HepG2 (cell line): ENCODE measurements around the gene CRADD. TPM values are rescaled to one million over a fixed set of nuclear protein-coding genes. Genes with fewer than 3 reads are reported as not detected.

Experiments
- ATAC-seq: fragments of 200-7000 bp; cut with Tn5 transposase; 3 replicates; pipeline ENCODE4 v1.9.1; 2020; ENCODE audit warnings: mild to moderate bottlenecking, moderate library complexity
- BruUV-seq: library from RNA; stranded (reverse); fragments of 400-500 nt; replicated peaks from 2 replicates; lab custom pipeline; 2021; lab: Mats Ljungman, UMichigan
- CTCF ChIA-PET: fragments of 300-600 bp; formaldehyde crosslinking; extraction: SDS; loops from one replicate; lab custom pipeline; 2021; ENCODE audit warnings: low total read pairs, inconsistent platforms, low intra/inter-chr PET ratio; lab: Yijun Ruan, JAX
- POLR2A ChIA-PET: fragments of 350-600 bp; sonication (Branson Sonifier 250); formaldehyde crosslinking; loops from one replicate; lab custom pipeline; 2020; ENCODE audit warnings: antibody characterized with exemption, inconsistent platforms; lab: Yijun Ruan, JAX
- DNase-seq: peaks from one replicate; pipeline ENCODE4 v3.0.0-alpha.2; 2015; ENCODE audit warnings: low spot score
- FAIRE-seq: peaks from 3 replicates; lab custom pipeline; 2011; peaks lifted over from hg19 to GRCh38; lab: Jason Lieb, UNC
- H2AFZ ChIP-seq: one replicate; pipeline ENCODE4 v1.6.1; 2011; ENCODE audit warnings: low read length, inconsistent platforms
- H3K27ac ChIP-seq: fragments of 300-600 bp; 3 replicates; pipeline ENCODE4 v1.8.0; 2011; ENCODE audit warnings: mixed run types, mild to moderate bottlenecking, mixed read lengths, low read length, inconsistent platforms; ENCODE audit not compliant: insufficient read depth; ENCODE audit errors: extremely low read length
- H3K27me3 ChIP-seq, 2 experiments: fragments of 200-600 bp in 1 of 2; 2 replicates in 1 of 2; 3 replicates in 1 of 2; pipeline versions ENCODE4 v1.6.0 to v1.8.0; 2011; ENCODE audit warnings: low read length in 2 of 2, mild to moderate bottlenecking in 2 of 2, moderate library complexity in 2 of 2, inconsistent platforms in 1 of 2; ENCODE audit not compliant: insufficient read depth in 2 of 2, control insufficient read depth in 1 of 2
- H3K36me3 ChIP-seq, 2 experiments: fragments of 200-600 bp in 1 of 2; replicated peaks in 1 of 2; 2 replicates in 1 of 2; 3 replicates in 1 of 2; pipeline versions ENCODE4 v1.5.1 to v1.8.0; 2011; ENCODE audit warnings: low read length in 2 of 2, inconsistent platforms in 1 of 2; ENCODE audit not compliant: insufficient read depth in 2 of 2, control insufficient read depth in 1 of 2
- H3K4me1 ChIP-seq: 2 replicates; pipeline ENCODE4 v1.5.1; 2012; ENCODE audit warnings: low read length, inconsistent platforms; ENCODE audit not compliant: insufficient read depth
- H3K4me2 ChIP-seq: 2 replicates; pipeline ENCODE4 v1.6.0; 2011; ENCODE audit warnings: low read depth, low read length, inconsistent platforms
- H3K4me3 ChIP-seq, 3 experiments: fragments of 200-600 bp in 1 of 3; sonication (generic), shearing (Covaris generic) in 1 of 3; replicated peaks in 1 of 3; 2 replicates each; pipeline ENCODE4 v1.5.1; 2011 to 2016; ENCODE audit warnings: low read length in 3 of 3, inconsistent platforms in 2 of 3, low read depth in 2 of 3, mild to moderate bottlenecking in 2 of 3, control low read depth in 1 of 3, mixed read lengths in 1 of 3; ENCODE audit not compliant: insufficient read depth in 1 of 3
- H3K79me2 ChIP-seq: one replicate; pipeline ENCODE4 v1.6.1; 2011; ENCODE audit warnings: low read length, inconsistent platforms; ENCODE audit not compliant: insufficient read depth
- H3K9ac ChIP-seq: 2 replicates; pipeline ENCODE4 v1.6.0; 2011; ENCODE audit warnings: mild to moderate bottlenecking, low read depth, low read length, inconsistent platforms; ENCODE audit not compliant: insufficient read depth
- H3K9me3 ChIP-seq: 2 replicates; pipeline ENCODE4 v1.5.1; 2012; ENCODE audit warnings: mild to moderate bottlenecking, low read length
- H4K20me1 ChIP-seq: 2 replicates; pipeline ENCODE4 v1.6.0; 2011; ENCODE audit warnings: inconsistent platforms, mild to moderate bottlenecking, low read length, moderate library complexity; ENCODE audit not compliant: insufficient read depth
- AHR ChIP-seq: IDR thresholded peaks from 2 replicates; pipeline ENCODE4 v1.6.1; 2018; ENCODE audit warnings: missing genetic modification reagents, missing compliant biosample characterization
- ATF2 ChIP-seq: sonication (generic); formaldehyde crosslinking; IDR thresholded peaks from 2 replicates; pipeline ENCODE4 v1.4.0; 2020; ENCODE audit warnings: missing genetic modification reagents
- CHCHD3 ChIP-seq: sonication (generic); formaldehyde crosslinking; IDR thresholded peaks from 2 replicates; pipeline ENCODE4 v1.8.0; 2022; ENCODE audit warnings: mild to moderate bottlenecking, missing genetic modification reagents, moderate library complexity
- EED ChIP-seq: sonication (generic); formaldehyde crosslinking; IDR thresholded peaks from 2 replicates; pipeline ENCODE4 v1.5.0; 2020; ENCODE audit warnings: mild to moderate bottlenecking, missing genetic modification reagents
- FOXA1 ChIP-seq, 2 experiments: fragments of 450-650 bp in 1 of 2; sonication (generic) in 1 of 2; formaldehyde crosslinking in 1 of 2; IDR thresholded peaks; 2 replicates each; pipeline versions ENCODE4 v1.4.0 to v1.6.1; 2016 to 2020; ENCODE audit warnings: missing genetic modification reagents in 1 of 2
- HIC2 ChIP-seq: sonication (generic); formaldehyde crosslinking; IDR thresholded peaks from 2 replicates; pipeline ENCODE4 v1.9.0; 2022; ENCODE audit warnings: low read depth, missing genetic modification reagents
- IKZF5 ChIP-seq: IDR thresholded peaks from 2 replicates; pipeline ENCODE4 v1.6.1; 2018; ENCODE audit warnings: missing genetic modification reagents, mild to moderate bottlenecking, missing compliant biosample characterization
- LBX2 ChIP-seq: sonication (generic); formaldehyde crosslinking; IDR thresholded peaks from 2 replicates; pipeline ENCODE4 v1.5.0; 2020; ENCODE audit warnings: missing genetic modification reagents, mild to moderate bottlenecking, borderline replicate concordance
- MAX ChIP-seq: IDR thresholded peaks from 2 replicates; pipeline ENCODE4 v1.6.1; 2012; ENCODE audit warnings: inconsistent platforms
- NFYB ChIP-seq: sonication (generic); formaldehyde crosslinking; IDR thresholded peaks from 2 replicates; pipeline ENCODE4 v1.4.0; 2020; ENCODE audit warnings: missing genetic modification reagents
- PAX8 ChIP-seq: sonication (generic); formaldehyde crosslinking; IDR thresholded peaks from 2 replicates; pipeline ENCODE4 v1.8.0; 2022; ENCODE audit warnings: mild to moderate bottlenecking, missing genetic modification reagents, borderline replicate concordance
- RBM39 ChIP-seq: fragments of 200-400 bp; formaldehyde crosslinking; IDR thresholded peaks from one replicate; pipeline ENCODE4 v1.6.1; 2018; ENCODE audit warnings: antibody characterized with exemption, mild to moderate bottlenecking, low read depth, low read length; ENCODE audit not compliant: poor library complexity, severe bottlenecking
- RNF2 ChIP-seq: fragments of 450-650 bp; conservative IDR thresholded peaks from 2 replicates; pipeline ENCODE4 v1.6.1; 2016; ENCODE audit warnings: low read depth
- SALL1 ChIP-seq: sonication (generic); formaldehyde crosslinking; IDR thresholded peaks from 2 replicates; pipeline ENCODE4 v1.8.0; 2022; ENCODE audit warnings: mild to moderate bottlenecking, missing genetic modification reagents
- STAT5B ChIP-seq: sonication (generic); formaldehyde crosslinking; IDR thresholded peaks from 2 replicates; pipeline ENCODE4 v1.4.0; 2020; ENCODE audit warnings: missing genetic modification reagents
- TFAP4 ChIP-seq: sonication (generic); IDR thresholded peaks from 2 replicates; pipeline ENCODE4 v1.6.1; 2016; ENCODE audit warnings: low read depth, borderline replicate concordance
- ZNF430 ChIP-seq: sonication (generic); formaldehyde crosslinking; IDR thresholded peaks from 2 replicates; pipeline ENCODE4 v1.9.0; 2021; ENCODE audit warnings: mild to moderate bottlenecking, missing genetic modification reagents
- ZNF644 ChIP-seq: IDR thresholded peaks from 2 replicates; pipeline ENCODE4 v1.6.1; 2016; ENCODE audit warnings: low read depth
- ZNF768 ChIP-seq: sonication (generic); formaldehyde crosslinking; IDR thresholded peaks from 2 replicates; pipeline ENCODE4 v1.4.0; 2020; ENCODE audit warnings: missing genetic modification reagents
- WGBS: methylation state at CpG from one replicate; pipeline ENCODE4 v1.1.6; 2017; ENCODE audit warnings: low lambda C conversion rate; 5-methylcytosine and 5-hydroxymethylcytosine counted together
- in situ Hi-C: cut with HindIII; loops from 2 replicates; pipeline ENCODE4 v1.10.0; 2017; ENCODE audit warnings: low pct_unique_long_range_greater_than_20kb; ENCODE audit not compliant: extremely low pct_ligation_motif_present
- intact Hi-C: fragments of 100-400 bp; cut with micrococcal nuclease; formaldehyde crosslinking; loops from one replicate; pipeline ENCODE4 v1.10.0; 2022; ENCODE audit not compliant: unreplicated experiment
- polyA plus RNA-seq, 8 experiments: library from polyadenylated mRNA; depleted of rRNA in 3 of 8; stranded (reverse) in 7 of 8; unstranded in 1 of 8; fragments of >200 nt; fragmentation: Illumina TruSeq in 4 of 8; extraction: Trizol in 4 of 8; gene quantifications; 2 replicates each; pipeline versions ENCODE4 v1.2.1 to v1.2.3, GENCODE V29; 2011 to 2016; ENCODE audit warnings: low read depth in 4 of 8, missing spikeins in 1 of 8, mixed read lengths in 1 of 8; ENCODE audit not compliant: insufficient read depth in 1 of 8
- total RNA-seq, 5 experiments: library from RNA; depleted of rRNA; stranded (reverse); fragments of >200 nt; fragmentation: Illumina TruSeq; extraction: Trizol; gene quantifications; 2 replicates each; pipeline ENCODE4 v1.2.3, GENCODE V29; 2016; ENCODE audit warnings: low read depth in 1 of 5

Gene CRADD
- total and polyA plus RNA-seq, 2 of the 13 experiments (the other 11 are each of a cell fraction or from before 2014, with no cell fraction given) = 12.4 to 18.8 TPM

- CTCF ChIA-PET = no interaction called here
- BruUV-seq = no TSS peak
- Histone ChIP-seq H3K27ac (peak overlapping the region; percentile 19), H3K9me3 (no peaks in the 10 kb centered on the region), H3K4me1 (peaks cover 40% of the 10 kb centered on the region), H2AFZ (no peak overlapping the region), H3K4me2 (peak overlapping the region; percentile 40), H3K36me3 (no peaks in the 10 kb centered on the region), H4K20me1 (no peaks in the 10 kb centered on the region), H3K4me3 (no peak overlapping the region), H3K9ac (no peak overlapping the region), H3K27me3 (no peaks in the 10 kb centered on the region), H3K79me2 (no peaks in the 10 kb centered on the region)
- ATAC-seq (peak; percentile 79), FAIRE-seq (no peak), DNase-seq (peak; percentile 25)
- intact Hi-C loops = no loop called here
- in situ Hi-C loops = no loop called here
- POLR2A ChIA-PET = no interaction called here
- 21% methylated on average over 8 of the region's 9 CpGs for WGBS
- TF ChIP-seq TFAP4 (peak; percentile 36; the same call in 1 of the 2 replicates), ZNF768 (peak; percentile 96), STAT5B (CRISPR knock-in tag) (no peak), NFYB (CRISPR knock-in tag) (no peak), MAX (peak; percentile 66), FOXA1 (IDR thresholded peaks at IDR 0.05) (no peak), FOXA1 (CRISPR knock-in tag; IDR thresholded peaks at IDR 0.05) (no peak), IKZF5 (CRISPR knock-in tag) (no peak), RBM39 (no peak), HIC2 (no peak), ZNF430 (CRISPR knock-in tag) (no peak), ATF2 (CRISPR knock-in tag) (no peak), AHR (CRISPR knock-in tag) (no peak), RNF2 (no peak), LBX2 (no peak), CHCHD3 (CRISPR knock-in tag) (no peak), EED (CRISPR knock-in tag) (no peak), PAX8 (CRISPR knock-in tag) (no peak), ZNF644 (no peak), SALL1 (CRISPR knock-in tag) (peak; percentile 44; the same call in 1 of the 2 replicates)
Observed at GRCh38 chr12:93784339-93785086, 107.3 kb downstream of the CRADD start.
